IMR-90 (cell line): ENCODE measurements around the gene RPTOR. TPM values are rescaled to one million over a fixed set of nuclear protein-coding genes. Genes with fewer than 3 reads are reported as not detected.

ENCODE experiments used
- ATAC-seq: fragments of 200-7000 bp; cut with Tn5 transposase; 2 replicates; pipeline ENCODE4 v1.9.1; 2020; ENCODE audit warnings: low read depth, mild to moderate bottlenecking, moderate library complexity
- BruUV-seq: library from RNA; stranded (reverse); fragments of 400-500 nt; replicated peaks from 2 replicates; lab custom pipeline; 2021; lab: Mats Ljungman, UMichigan
- CTCF ChIA-PET: fragments of 300-600 bp; formaldehyde crosslinking; extraction: SDS; loops from one replicate; lab custom pipeline; 2021; ENCODE audit warnings: antibody characterized with exemption; lab: Yijun Ruan, JAX
- POLR2A ChIA-PET: fragments of 300-600 bp; sonication (Branson Sonifier 250); formaldehyde crosslinking; loops from one replicate; lab custom pipeline; 2022; ENCODE audit warnings: antibody characterized with exemption; ENCODE audit not compliant: unreplicated experiment; lab: Charles Lee
- DNase-seq: peaks from one replicate; pipeline ENCODE4 v3.0.0; 2013
- H2AFZ ChIP-seq: replicated peaks from 2 replicates; pipeline ENCODE3; 2013; ENCODE audit warnings: low read length, mild to moderate bottlenecking; ENCODE audit not compliant: poor library complexity
- H2AK5ac ChIP-seq: 2 replicates; pipeline ENCODE4 v1.6.1; 2013; ENCODE audit warnings: low read depth, low read length, inconsistent platforms
- H2AK9ac ChIP-seq: replicated peaks from 2 replicates; pipeline ENCODE3; 2013; ENCODE audit warnings: mild to moderate bottlenecking, low read depth, low read length, moderate library complexity; ENCODE audit not compliant: poor library complexity
- H2BK120ac ChIP-seq: 2 replicates; pipeline ENCODE4 v1.6.1; 2013; ENCODE audit warnings: low read depth, low read length, inconsistent platforms
- H2BK15ac ChIP-seq: 3 replicates; pipeline ENCODE4 v1.6.1; 2013; ENCODE audit warnings: low read depth, low read length, inconsistent platforms
- H2BK20ac ChIP-seq: 2 replicates; pipeline ENCODE4 v1.6.1; 2013; ENCODE audit warnings: low read depth, mild to moderate bottlenecking, inconsistent platforms, low read length, moderate library complexity
- H2BK5ac ChIP-seq: 2 replicates; pipeline ENCODE4 v1.6.1; 2013; ENCODE audit warnings: mild to moderate bottlenecking, low read depth, low read length, inconsistent platforms; ENCODE audit not compliant: poor library complexity, severe bottlenecking
- H3K14ac ChIP-seq: replicated peaks from 2 replicates; pipeline ENCODE4 v1.6.1; 2013; ENCODE audit warnings: low read depth, low read length, inconsistent platforms
- H3K18ac ChIP-seq: 2 replicates; pipeline ENCODE4 v1.6.1; 2013; ENCODE audit warnings: low read depth, low read length, control low read depth
- H3K23ac ChIP-seq: 2 replicates; pipeline ENCODE4 v1.6.1; 2013; ENCODE audit warnings: low read depth, low read length, inconsistent platforms
- H3K27ac ChIP-seq: 2 replicates; pipeline ENCODE4 v1.5.1; 2013; ENCODE audit warnings: mild to moderate bottlenecking, control low read depth, low read length; ENCODE audit not compliant: insufficient read depth
- H3K27me3 ChIP-seq: 2 replicates; pipeline ENCODE4 v1.6.1; 2013; ENCODE audit warnings: low read length; ENCODE audit not compliant: control insufficient read depth, insufficient read depth
- H3K36me3 ChIP-seq: 2 replicates; pipeline ENCODE4 v1.6.1; 2013; ENCODE audit warnings: low read length, mixed read lengths; ENCODE audit not compliant: control insufficient read depth, insufficient read depth
- H3K4ac ChIP-seq: 2 replicates; pipeline ENCODE4 v1.6.1; 2013; ENCODE audit warnings: low read depth, low read length, inconsistent platforms
- H3K4me1 ChIP-seq: 2 replicates; pipeline ENCODE4 v1.6.1; 2013; ENCODE audit warnings: low read length, mixed read lengths; ENCODE audit not compliant: control insufficient read depth, insufficient read depth
- H3K4me2 ChIP-seq: 2 replicates; pipeline ENCODE4 v1.6.1; 2013; ENCODE audit warnings: low read depth, mild to moderate bottlenecking, control low read depth, low read length, moderate library complexity
- H3K4me3 ChIP-seq: 2 replicates; pipeline ENCODE4 v1.5.1; 2013; ENCODE audit warnings: low read depth, mild to moderate bottlenecking, control low read depth, low read length, moderate library complexity; ENCODE audit not compliant: insufficient read depth
- H3K56ac ChIP-seq: 2 replicates; pipeline ENCODE4 v1.6.1; 2013; ENCODE audit warnings: low read length, inconsistent platforms; ENCODE audit not compliant: insufficient read depth; ENCODE audit errors: extremely low read depth
- H3K79me1 ChIP-seq, 2 experiments: 2 replicates each; pipeline ENCODE4 v1.6.1; 2013; ENCODE audit warnings: low read length in 2 of 2, inconsistent platforms in 1 of 2, low read depth in 1 of 2
- H3K9ac ChIP-seq: 2 replicates; pipeline ENCODE4 v1.6.1; 2013; ENCODE audit warnings: low read depth, low read length, control low read depth
- H3K9me1 ChIP-seq: 2 replicates; pipeline ENCODE4 v1.6.1; 2013; ENCODE audit warnings: low read length, inconsistent platforms; ENCODE audit not compliant: insufficient read depth
- H3K9me3 ChIP-seq: 2 replicates; pipeline ENCODE4 v1.6.1; 2013; ENCODE audit warnings: low read length; ENCODE audit not compliant: control insufficient read depth, insufficient read depth
- H4K20me1 ChIP-seq: 2 replicates; pipeline ENCODE4 v1.6.1; 2013; ENCODE audit warnings: low read length, inconsistent platforms; ENCODE audit not compliant: insufficient read depth
- H4K5ac ChIP-seq: 2 replicates; pipeline ENCODE4 v1.6.1; 2013; ENCODE audit warnings: mild to moderate bottlenecking, low read depth, low read length, control low read depth
- H4K8ac ChIP-seq, 2 experiments: 2 replicates each; pipeline ENCODE4 v1.6.1; 2013; ENCODE audit warnings: low read depth in 2 of 2, low read length in 2 of 2, control low read depth in 1 of 2, inconsistent platforms in 1 of 2
- H4K91ac ChIP-seq: 2 replicates; pipeline ENCODE4 v1.6.1; 2013; ENCODE audit warnings: low read depth, low read length, inconsistent platforms; ENCODE audit not compliant: insufficient read depth
- RCOR1 ChIP-seq: IDR thresholded peaks from 2 replicates; pipeline ENCODE4 v1.6.1; 2012; ENCODE audit warnings: mild to moderate bottlenecking, low read length, improper control_type of control experiment; ENCODE audit not compliant: insufficient replicate concordance
- WGBS, 2 experiments: methylation state at CpG; one replicate each; pipeline versions ENCODE4 v1.1.5 to v1.1.7; 2013; ENCODE audit warnings: missing lambda C conversion rate in 2 of 2; ENCODE audit not compliant: insufficient read length in 1 of 2; ENCODE audit errors: extremely low coverage in 2 of 2; 5-methylcytosine and 5-hydroxymethylcytosine counted together
- dilution Hi-C: fragments of 300-500 bp; cut with HindIII; formaldehyde crosslinking; loops from one replicate; pipeline ENCODE4 v1.14.3; 2018; ENCODE audit warnings: low sequenced_read_pairs; ENCODE audit not compliant: unreplicated experiment
- in situ Hi-C: fragments of 300-500 bp; cut with MboI; formaldehyde crosslinking; loops from 3 replicates; pipeline ENCODE4 v1.14.3; 2019; ENCODE audit warnings: low sequenced_read_pairs, inconsistent platforms, mixed read lengths
- intact Hi-C: fragments of 100-400 bp; cut with micrococcal nuclease; formaldehyde crosslinking; loops from 2 replicates; pipeline ENCODE4 v1.10.0; 2022
- polyA plus RNA-seq, 3 experiments: library from polyadenylated mRNA; depleted of rRNA; stranded (reverse); fragments of >200 nt; gene quantifications; 2 replicates each; pipeline ENCODE4 v1.2.3, GENCODE V29; 2012; ENCODE audit warnings: low replicate concordance in 1 of 3
- total RNA-seq: library from RNA; depleted of rRNA; stranded (reverse); fragments of >200 nt; gene quantifications from 2 replicates; pipeline ENCODE4 v1.2.3, GENCODE V29; 2012

Gene RPTOR
- total and polyA plus RNA-seq, 2 of the 4 experiments (the other 2 are of a cell fraction): 10.8 to 14.7 TPM

DNA sequence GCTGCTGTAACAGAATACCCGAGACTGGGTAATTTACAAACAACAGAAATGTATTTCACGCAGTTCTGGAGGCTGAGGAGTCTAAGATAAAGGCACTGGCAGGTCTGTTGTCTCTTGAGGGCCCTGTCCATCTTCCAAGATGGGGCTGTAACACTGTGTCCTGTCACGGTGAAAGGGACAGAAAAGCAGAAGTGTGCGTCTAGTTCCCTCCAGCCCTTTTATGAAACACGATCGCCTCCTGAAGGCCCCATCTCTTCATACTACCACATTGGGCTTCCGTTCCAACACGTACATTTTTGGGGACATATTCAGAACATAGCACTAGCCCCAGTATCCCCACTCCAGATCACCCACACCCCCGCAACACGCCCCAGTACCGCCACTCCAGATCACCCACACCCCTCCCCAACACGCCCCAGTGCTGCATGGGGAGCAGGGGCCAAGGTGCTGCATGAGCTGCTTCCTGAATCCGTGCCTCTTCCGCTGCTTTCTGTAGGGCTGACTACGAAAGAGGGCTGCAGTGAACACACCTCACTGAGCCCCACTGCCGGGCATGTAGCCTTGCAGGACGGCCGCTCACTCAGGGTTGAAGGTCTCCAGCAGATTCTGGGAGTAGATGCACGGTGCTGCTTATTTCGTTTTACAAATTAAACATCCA is 91.9 kb downstream of the RPTOR start:
- no peak overlapping the region for H2BK15ac ChIP-seq
- H3K4me2 ChIP-seq: no peak overlapping the region
- dilution Hi-C loops (no loop called here), in situ Hi-C loops (no loop called here), intact Hi-C loops (no loop called here)
- H3K4me1 ChIP-seq: peaks cover 4% of the 10 kb centered on the region; the same call in 1 of the 2 replicates
- no peak overlapping the region for H3K9ac ChIP-seq
- POLR2A ChIA-PET: no interaction called here
- no peaks in the 10 kb centered on the region for H3K27me3 ChIP-seq
- no peak overlapping the region for H3K18ac ChIP-seq
- H3K56ac ChIP-seq: no peak overlapping the region
- no peak overlapping the region for H3K4ac ChIP-seq
- H2BK5ac ChIP-seq: no peak overlapping the region
- H4K20me1 ChIP-seq: peaks cover 22% of the 10 kb centered on the region
- no peaks in the 10 kb centered on the region for H3K36me3 ChIP-seq
- TF ChIP-seq RCOR1: no peak
- peaks cover 19% of the 10 kb centered on the region for H3K9me1 ChIP-seq
- H3K14ac ChIP-seq: no peak overlapping the region
- no peak overlapping the region for H4K5ac ChIP-seq
- H2AFZ ChIP-seq: no peak overlapping the region
- ATAC-seq: no peak
- H3K27ac ChIP-seq: no peak overlapping the region
- DNase-seq: no peak
- CTCF ChIA-PET: no interaction called here
- H2AK5ac ChIP-seq: no peak overlapping the region; the same call in 1 of the 2 replicates
- H4K91ac ChIP-seq: no peak overlapping the region
- no peaks in the 10 kb centered on the region for H3K9me3 ChIP-seq
- H3K4me3 ChIP-seq: no peak overlapping the region
- no peak overlapping the region for H2BK120ac ChIP-seq
- WGBS, 2 experiments: 90% methylated on average over 15 of the region's 20 CpGs; no CpG with 5 or more reads in 1 of the 2 experiments
- H2BK20ac ChIP-seq: no peak overlapping the region
- no peak overlapping the region for H2AK9ac ChIP-seq
- H3K23ac ChIP-seq: no peak overlapping the region
- H4K8ac ChIP-seq: no peak overlapping the region
- H3K79me1 ChIP-seq: peaks cover 61 to 88% of the 10 kb centered on the region in 2 experiments
- BruUV-seq: no TSS peak
